Endometrium (tissue), 2 donors: ENCODE data around the gene SPDYE1.

ENCODE experiments used
- FAIRE-seq: peaks from 2 replicates; lab custom pipeline; 2012; peaks lifted over from hg19 to GRCh38; lab: Jason Lieb, UNC
- donor health status: control.
- donor health status: control.

The SPDYE1 gene

DNA sequence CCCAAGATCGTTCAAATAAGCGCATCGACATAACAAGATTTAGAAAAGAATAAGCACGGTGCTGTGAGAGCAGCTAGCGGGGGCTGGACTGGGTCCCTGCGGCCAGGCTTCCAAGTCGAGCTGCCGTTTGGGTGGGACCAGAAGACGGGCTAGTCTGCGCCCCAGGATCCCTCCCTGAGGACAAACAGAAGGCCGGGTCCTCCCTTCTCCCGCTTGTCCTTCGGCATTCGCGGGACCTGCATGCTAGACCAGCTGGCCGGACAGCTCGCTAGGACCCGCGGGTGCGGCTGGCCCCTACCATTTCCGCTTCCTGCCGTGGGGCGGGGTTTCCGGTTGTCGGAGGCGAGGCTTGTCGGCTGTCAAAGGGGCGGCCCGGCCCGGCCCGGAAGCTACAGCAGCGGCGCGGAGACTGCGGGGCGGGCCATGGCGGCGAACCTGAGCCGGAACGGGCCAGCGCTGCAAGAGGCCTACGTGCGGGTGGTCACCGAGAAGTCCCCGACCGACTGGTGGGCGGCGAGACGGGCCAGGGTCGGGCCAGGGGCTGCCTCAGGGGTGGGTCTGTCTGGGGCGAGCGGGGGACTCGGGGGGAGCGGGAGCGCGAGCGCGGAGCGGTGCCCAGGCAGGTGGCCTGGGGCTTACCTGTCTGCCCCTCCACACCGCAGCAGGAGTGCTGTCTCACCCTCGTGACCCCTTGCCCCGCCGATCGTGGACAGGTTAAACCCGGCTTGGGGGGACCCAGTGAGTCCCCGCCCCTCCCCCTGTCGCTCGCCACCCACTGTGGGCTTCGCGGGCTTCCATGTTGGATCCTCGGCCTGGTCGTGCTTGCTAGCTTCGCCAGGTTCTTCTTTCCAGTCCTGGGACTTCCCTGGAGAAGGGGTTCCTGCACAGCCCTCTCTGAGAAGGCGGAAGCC lies 46.9 kb downstream of the SPDYE1 start, which contains the start of gene DBNL:
Gene DBNL (plus strand): TSS at position 388 of the 911 bp plus-strand sequence. CDS start 36 bp downstream, at position 424.
- FAIRE-seq = no peak

DNA sequence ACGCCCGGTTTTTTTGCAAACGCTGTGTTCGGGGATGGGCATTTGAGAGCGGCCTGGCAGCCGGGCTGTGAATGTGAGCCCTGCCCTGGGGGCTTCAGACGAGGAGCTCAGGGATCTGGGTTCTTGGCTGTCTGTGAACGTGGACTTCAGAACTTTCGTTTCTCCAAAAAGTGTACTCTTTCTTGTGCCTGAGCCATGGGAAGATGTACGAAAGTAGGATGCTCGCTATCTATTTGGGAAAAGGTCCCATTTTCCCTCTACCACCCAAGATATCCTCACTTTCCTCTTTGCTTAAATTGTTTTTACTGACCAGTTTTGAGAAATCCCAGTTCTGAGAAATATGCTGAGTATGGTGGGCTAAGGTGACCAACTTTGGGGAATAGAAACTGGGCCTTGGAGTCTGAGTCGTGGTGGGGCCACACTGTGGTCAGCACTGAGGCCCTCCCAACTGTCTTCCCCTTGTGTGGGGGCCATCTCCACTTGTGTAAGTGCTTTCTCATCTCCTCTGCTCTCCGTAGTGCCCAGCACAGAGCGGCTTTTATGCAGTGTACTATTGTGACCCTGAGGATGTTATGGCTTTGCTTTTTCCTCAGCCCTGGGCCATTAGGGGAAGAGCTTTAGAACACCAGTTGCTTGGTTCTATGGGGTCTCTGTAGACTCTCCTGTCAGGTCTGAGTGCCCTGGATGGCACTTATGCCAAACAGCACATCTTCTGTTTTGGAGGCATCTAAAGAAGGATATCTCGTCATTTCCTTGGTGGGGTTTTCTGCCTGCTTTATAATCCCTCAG lies 47.7 kb downstream of the SPDYE1 start:
- no peak for FAIRE-seq

DNA sequence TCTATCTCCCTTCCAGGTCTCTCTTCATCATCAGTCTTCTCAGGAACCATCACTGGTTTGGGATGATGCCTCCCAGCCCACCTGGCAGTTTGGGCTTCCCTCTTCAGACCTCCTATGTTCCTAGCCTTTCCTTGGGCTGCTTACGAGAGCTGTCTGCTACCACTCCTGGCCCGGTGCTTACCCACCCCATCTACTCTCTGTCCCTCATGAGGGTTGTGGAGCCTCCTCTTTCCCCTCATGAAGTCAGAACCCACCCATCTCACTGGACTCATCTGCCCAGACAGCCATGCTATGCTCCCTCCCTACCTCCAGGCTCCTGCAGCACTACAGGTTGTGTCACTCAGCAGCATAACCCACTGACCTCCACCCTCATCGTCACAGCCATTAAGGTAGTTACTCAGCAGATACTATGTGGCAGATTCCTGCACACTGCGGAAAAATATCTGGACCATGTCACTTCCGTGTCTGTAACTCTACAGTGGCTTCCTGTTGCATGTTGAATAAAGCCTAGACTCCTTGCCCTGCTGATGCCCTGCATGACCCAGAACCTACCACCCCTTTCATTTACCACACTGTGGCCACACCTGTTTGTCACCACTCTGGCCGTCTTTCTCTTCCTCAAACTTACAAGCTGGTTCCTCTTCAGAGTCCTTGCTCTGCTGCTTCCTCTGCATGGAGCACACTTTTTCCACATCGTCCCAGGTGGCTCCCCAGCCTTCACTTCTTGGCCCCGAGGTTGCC lies 48.8 kb downstream of the SPDYE1 start:
- FAIRE-seq = no peak

DNA sequence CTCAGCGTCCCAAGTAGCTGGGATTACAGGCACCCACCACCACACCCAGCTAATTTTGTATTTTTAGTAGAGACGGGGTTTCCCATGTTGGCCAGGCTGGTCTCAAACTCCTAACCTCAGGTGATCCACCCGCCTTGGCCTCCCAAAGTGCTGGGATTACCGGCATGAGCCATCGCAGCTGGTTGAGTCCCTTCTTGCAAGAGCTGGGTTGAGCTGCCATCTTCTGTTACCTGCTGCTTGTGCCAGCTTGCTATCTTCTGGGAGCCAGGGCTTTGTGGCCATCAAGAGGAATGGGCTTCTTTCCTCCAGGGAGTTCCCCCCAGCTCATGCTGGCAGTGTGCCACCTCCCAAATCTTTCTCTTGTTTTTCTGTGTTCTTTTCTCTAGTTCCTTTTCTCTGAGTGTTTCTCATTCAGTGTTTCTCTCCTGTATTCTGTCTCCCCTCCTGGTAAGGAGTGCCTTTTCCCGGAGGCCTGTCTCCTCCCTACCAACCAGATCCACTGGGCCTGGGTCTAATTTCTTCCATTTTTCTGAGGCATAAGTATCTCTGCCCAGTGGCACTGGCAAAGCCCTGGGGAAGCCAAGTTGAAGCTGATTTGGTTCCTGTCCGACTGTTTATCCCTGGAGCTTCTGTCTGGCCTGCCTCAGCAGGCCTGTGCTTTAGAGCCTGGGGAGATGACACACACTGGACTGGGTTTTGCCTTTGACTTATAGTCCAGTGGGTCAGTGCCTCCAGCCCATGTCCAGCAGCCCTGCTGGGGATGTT lies 50.5 kb downstream of the SPDYE1 start:
- no peak for FAIRE-seq

DNA sequence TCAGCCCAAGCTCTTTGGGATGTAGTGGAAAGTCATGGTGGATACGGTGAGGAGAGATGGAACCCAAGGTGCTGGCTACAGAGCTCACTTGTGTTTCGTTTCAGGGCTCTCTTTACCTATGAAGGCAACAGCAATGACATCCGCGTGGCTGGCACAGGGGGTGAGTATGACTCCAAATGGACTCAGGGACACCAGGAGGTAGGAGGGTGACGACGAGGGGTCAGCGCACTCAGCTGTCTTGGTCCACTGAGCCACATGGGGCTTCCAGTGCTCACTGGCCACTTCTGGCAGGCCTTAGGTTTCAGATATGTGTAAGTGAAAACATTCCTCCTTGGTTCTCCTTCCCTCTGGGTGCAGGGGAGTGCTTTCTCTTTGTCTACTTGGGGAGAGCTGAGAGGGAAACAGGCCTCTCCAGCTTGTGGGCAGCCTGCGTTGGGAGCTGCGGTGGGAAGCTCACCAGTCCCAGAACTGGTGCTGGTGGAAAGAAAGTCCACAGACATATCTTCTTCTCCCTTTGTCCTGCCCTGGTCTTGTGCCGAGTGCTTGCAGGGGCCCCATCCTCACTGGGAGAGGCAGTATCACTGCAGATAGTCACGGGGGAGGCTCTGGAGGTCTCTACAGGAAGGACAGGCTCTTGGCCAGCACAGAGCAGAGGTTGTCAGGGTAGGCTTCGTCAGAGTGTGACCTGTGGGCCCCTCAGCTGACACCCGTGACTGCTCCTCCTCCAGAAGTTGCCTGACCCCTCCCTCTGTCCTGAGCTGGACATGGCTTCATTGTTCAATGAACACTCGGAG lies 52.6 kb downstream of the SPDYE1 start:
- no peak for FAIRE-seq

GRCh38 chr7:44050915-44051560 lies 53.3 kb downstream of the SPDYE1 start:
- FAIRE-seq = no peak

GRCh38 chr7:44051611-44052220 lies 54.0 kb downstream of the SPDYE1 start:
- FAIRE-seq = no peak

DNA sequence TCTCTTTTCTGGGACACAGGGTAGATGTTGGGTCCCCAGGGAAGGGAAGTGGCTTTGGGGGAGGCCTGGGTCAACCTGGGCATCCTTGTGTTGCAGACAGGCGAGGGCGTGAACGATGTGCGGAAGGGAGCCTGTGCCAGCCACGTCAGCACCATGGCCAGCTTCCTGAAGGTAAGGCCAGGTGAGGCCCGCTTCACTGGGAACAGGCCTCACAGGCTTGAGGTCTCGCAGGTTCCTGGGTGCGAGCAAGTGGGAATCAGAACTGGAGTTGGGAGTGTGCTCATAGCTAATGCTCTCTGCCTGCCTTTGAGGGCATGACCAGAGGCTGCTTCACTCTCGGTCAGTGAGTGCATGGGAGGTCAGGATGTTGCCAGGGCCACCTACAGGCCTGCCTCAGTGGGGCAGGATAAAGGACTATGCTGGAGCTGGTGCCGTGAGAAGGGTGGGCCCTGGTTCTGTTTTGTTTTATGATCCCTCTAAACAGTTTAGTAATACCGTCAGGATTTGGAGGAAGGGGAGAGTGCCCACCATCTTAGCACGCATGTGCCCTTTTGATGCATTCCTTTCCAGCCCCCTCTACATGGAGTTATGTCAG lies 55.2 kb downstream of the SPDYE1 start:
- FAIRE-seq = no peak

- FAIRE-seq = no peak
These were observed 59.0 kb downstream of the SPDYE1 start for GRCh38 chr7:44056681-44057080.

GRCh38 chr7:44057181-44057848 lies 59.6 kb downstream of the SPDYE1 start:
- FAIRE-seq = no peak

DNA sequence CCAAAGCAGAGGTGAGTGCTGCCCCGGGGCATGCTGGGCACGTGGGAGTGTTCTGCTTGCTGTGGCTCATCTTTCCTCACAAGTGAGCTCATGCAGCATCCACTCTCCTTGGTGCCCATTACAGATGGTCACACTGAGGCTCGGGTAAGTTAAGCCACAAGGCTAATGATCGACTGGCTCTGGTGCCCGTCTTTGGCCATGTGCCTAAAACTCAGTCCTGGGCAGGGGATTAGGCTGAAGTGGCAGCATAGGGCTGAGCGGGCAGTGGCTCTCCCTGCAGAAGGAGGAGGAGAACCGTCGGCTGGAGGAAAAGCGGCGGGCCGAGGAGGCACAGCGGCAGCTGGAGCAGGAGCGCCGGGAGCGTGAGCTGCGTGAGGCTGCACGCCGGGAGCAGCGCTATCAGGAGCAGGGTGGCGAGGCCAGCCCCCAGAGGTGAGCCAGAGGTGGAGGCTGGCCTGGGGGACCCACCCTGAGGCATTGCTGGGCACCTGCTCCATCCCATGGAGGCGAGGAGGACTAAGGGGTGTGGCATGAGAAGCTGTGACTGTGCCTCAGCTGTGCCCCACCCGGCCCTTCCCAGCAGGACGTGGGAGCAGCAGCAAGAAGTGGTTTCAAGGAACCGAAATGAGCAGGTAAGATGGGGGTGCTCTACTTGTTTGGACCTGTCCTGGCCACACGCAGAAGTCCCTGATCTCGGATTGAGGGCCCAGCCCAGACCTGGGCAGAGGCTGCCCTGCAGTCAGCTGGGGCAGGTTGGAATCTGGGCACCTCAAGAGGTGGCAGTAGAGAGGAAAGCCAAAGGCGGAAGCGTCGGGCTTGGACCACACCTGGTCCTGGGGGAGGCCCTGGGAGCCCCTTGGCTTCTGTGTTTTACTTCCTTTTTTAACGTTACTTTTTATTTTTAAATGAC lies 60.4 kb downstream of the SPDYE1 start:
- FAIRE-seq = no peak

DNA sequence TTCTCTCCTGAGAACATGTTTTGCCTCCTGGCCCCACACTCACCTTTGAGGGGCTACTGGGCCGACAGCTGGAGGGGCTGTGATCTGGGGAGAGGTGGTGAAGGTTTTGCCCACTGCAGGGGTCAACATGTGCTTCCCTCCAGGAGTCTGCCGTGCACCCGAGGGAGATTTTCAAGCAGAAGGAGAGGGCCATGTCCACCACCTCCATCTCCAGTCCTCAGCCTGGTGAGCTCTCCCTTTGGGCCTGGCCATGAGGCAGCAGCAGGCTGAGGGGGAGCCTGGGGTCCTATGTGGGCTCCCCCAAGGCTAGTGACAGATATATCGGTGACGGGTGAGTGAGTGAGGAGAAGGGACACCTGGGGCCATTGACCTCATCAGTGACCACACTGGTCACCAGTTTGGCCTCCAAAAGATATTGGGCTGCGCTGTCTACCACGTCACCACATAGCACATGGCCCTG lies 61.1 kb downstream of the SPDYE1 start:
- no peak for FAIRE-seq

DNA sequence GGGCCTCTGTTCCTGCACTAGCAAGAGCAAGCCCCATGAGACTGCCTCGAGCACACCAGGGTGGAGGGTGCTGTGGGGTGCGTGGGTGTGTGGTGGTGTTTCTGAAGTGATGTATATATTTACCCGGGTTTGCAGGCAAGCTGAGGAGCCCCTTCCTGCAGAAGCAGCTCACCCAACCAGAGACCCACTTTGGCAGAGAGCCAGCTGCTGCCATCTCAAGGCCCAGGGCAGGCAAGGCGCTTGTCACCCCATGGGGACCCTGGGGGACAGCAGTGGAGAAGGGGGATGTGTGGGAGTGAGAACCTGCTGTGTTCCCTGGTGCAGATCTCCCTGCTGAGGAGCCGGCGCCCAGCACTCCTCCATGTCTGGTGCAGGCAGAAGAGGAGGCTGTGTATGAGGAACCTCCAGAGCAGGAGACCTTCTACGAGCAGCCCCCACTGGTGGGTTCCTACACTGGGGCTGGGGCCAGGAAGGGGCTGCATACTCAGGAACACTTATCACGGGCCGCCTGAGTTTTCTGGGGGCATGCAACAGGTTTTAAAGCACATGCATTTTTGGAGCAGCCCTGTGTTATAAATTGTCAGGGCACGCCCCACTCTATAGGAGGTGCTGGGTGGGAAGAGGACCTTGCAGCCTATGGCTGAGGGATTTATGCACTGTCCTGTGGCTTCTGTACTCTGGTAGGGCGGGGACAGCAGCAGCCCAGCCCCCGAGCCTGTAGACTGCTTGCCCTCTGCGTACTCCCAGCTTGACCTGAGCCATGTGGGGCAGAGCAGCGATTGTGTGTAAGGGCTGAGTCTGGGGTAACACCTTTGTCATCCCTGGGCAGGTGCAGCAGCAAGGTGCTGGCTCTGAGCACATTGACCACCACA lies 61.8 kb downstream of the SPDYE1 start:
- no peak for FAIRE-seq
